ENCODE measurements around the gene SYNE1.

Gene SYNE1

DNA sequence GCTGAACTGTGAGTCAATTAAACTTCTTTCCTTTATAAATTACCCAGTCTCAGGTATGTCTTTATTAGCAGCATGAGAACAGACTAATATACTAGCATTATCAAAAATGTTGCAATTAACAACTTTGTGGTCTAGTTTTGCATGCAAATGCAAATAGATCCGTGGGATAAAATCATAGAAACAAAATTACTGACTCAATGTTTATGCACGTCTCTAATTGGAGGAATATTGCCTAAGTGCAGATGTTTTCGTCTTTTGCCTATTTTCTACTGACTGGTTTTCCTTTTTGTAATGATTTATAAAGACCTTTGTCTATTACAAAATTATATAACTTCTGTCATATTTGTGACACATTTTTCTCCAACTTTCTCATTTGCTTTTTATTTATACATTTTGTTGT, 51.9 kb downstream of the SYNE1 start:
- DNase-seq (ENCODE audit: low read depth), result no peak
- no peak for TF ChIP-seq CTCF (conservative IDR thresholded peaks at IDR 0.05; ENCODE audit: low read depth, low read length)
- no peak overlapping the region for H3K4me3 ChIP-seq (ENCODE audit: low read depth, low read length)

DNA sequence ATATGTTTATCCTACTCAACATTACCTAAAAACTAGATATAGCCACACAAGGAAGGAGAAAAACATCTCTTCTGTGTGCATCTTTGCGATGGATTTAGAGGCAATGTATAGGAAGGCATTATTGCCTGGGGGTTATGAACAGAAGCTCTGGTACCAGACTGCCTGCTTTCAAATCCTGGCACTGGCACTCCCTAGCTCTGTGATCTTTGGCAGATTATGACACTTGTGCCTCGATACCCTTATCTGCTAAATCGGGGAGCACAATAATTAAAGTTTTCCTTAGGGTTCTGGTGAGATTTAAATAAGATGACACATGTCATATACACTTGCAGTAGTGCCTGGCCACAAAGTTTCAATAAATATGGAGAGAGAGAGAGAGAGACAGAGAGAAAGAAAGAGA, 53.3 kb downstream of the SYNE1 start:
- no peak for TF ChIP-seq CTCF (conservative IDR thresholded peaks at IDR 0.05; ENCODE audit: low read depth, low read length)
- DNase-seq (ENCODE audit: low read depth), result no peak
- no peak overlapping the region for H3K4me3 ChIP-seq (ENCODE audit: low read depth, low read length)

GRCh38 chr6:152576525-152576924, 60.6 kb downstream of the SYNE1 start:
- no peak for DNase-seq (ENCODE audit: low read depth)
- no peak for TF ChIP-seq CTCF (conservative IDR thresholded peaks at IDR 0.05; ENCODE audit: low read depth, low read length)
- H3K4me3 ChIP-seq (ENCODE audit: low read depth, low read length), result no peak overlapping the region

DNA sequence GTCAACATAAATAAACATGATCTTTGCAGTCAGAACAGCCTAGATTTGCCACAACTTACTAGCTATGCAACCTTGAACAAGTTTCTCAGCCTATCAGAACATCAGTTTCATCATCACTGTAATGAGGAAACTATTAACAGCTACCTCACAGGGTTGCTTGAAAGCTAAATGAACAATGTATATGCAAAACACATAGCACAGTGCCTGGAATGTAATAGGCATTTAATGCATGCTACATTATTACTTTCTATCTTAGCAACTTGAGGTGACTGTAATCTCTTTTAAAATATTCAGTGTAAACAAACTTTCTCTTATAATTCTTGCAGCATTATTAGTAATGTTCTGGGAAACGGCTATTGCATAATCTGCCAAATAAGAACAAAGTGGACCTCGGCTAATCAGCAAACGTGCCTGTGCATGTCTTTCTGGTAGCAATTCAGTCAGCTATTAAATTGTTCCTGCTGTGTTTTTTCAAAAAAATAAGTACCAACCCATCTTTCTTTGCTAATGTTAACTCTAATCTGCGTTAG, 61.5 kb downstream of the SYNE1 start:
- peak; percentile 75 for DNase-seq (ENCODE audit: low read depth)
- no peak for TF ChIP-seq CTCF (conservative IDR thresholded peaks at IDR 0.05; ENCODE audit: low read depth, low read length)
- H3K4me3 ChIP-seq (ENCODE audit: low read depth, low read length), result no peak overlapping the region

DNA sequence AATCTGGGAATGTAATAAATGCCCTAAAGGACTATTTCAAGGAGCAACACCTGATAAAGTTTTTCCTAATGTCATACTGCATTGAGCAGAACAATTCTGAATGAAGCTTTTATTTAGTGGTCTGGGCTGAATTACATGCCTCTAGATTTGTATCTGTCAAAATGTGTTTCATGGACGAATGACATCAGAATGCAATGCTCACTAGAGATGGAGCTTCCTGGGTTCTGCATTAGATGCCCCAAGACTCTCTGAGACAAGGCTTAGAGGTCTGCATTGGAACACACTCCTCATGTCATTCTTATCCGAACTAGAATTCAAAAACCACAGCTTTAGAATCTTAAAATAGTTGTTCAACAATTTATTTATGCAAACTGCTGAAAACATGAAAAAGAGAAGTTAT, 62.0 kb downstream of the SYNE1 start:
- no peak for DNase-seq (ENCODE audit: low read depth)
- no peak for TF ChIP-seq CTCF (conservative IDR thresholded peaks at IDR 0.05; ENCODE audit: low read depth, low read length)
- no peak overlapping the region for H3K4me3 ChIP-seq (ENCODE audit: low read depth, low read length)

GRCh38 chr6:152573762-152574161, 63.4 kb downstream of the SYNE1 start:
- DNase-seq (ENCODE audit: low read depth), result peak; percentile 5
- no peak overlapping the region for H3K4me3 ChIP-seq (ENCODE audit: low read depth, low read length)
- no peak for TF ChIP-seq CTCF (conservative IDR thresholded peaks at IDR 0.05; ENCODE audit: low read depth, low read length)

- DNase-seq (ENCODE audit: low read depth), result peak; percentile 5
- H3K4me3 ChIP-seq (ENCODE audit: low read depth, low read length), result no peak overlapping the region
- TF ChIP-seq CTCF (conservative IDR thresholded peaks at IDR 0.05; ENCODE audit: low read depth, low read length), result no peak
These were observed 64.6 kb downstream of the SYNE1 start for GRCh38 chr6:152572338-152573088.

All from choroid plexus epithelial cell (primary cell).